GM18499 (cell line): Measurements from ENCODE around the gene TMEM119.
"Not testable (repeated sequence)": the region's sequence is repeated elsewhere in the genome, so short reads cannot be mapped to it uniquely, and the experiment has no call there.

Experiments
- ATAC-seq: cut with Tn5 transposase; IDR thresholded peaks from one replicate; pipeline ENCODE4 v1.9.1; 2021; ENCODE audit warnings: moderate number of reproducible peaks; ENCODE audit not compliant: insufficient read depth, unreplicated experiment

TMEM119 gene

GRCh38 chr12:108589028-108589839 lies 8.7 kb downstream of the TMEM119 start:
- ATAC-seq = no peak

- no peak for ATAC-seq
These were observed 10.1 kb downstream of the TMEM119 start for GRCh38 chr12:108587826-108588225.

GRCh38 chr12:108586306-108586705 lies 11.6 kb downstream of the TMEM119 start:
- ATAC-seq = no peak

- no peak for ATAC-seq
These were observed 12.0 kb downstream of the TMEM119 start for GRCh38 chr12:108585864-108586263.

GRCh38 chr12:108584456-108585065 lies 13.3 kb downstream of the TMEM119 start:
- ATAC-seq = no peak

GRCh38 chr12:108583991-108584390 lies 13.9 kb downstream of the TMEM119 start:
- ATAC-seq = no peak

- no peak for ATAC-seq
These were observed 14.7 kb downstream of the TMEM119 start for GRCh38 chr12:108582978-108583770.

GRCh38 chr12:108582509-108582908 lies 15.4 kb downstream of the TMEM119 start:
- no peak for ATAC-seq

- ATAC-seq = no peak
These were observed 16.3 kb downstream of the TMEM119 start for GRCh38 chr12:108581311-108582227.

GRCh38 chr12:108580531-108580930 lies 17.4 kb downstream of the TMEM119 start:
- ATAC-seq = no peak

- ATAC-seq = no peak
These were observed 19.1 kb downstream of the TMEM119 start for GRCh38 chr12:108578813-108579212.

- ATAC-seq = no peak
These were observed 19.6 kb downstream of the TMEM119 start for GRCh38 chr12:108578264-108578663.

- no peak for ATAC-seq
These were observed 20.4 kb downstream of the TMEM119 start for GRCh38 chr12:108577458-108577857.

GRCh38 chr12:108576660-108577234 lies 21.1 kb downstream of the TMEM119 start:
- ATAC-seq = no peak

- ATAC-seq = no peak
These were observed 22.5 kb downstream of the TMEM119 start for GRCh38 chr12:108575199-108575912.

GRCh38 chr12:108574276-108574675 lies 23.6 kb downstream of the TMEM119 start:
- ATAC-seq = not testable (repeated sequence)

- no peak for ATAC-seq
These were observed 24.6 kb downstream of the TMEM119 start for GRCh38 chr12:108573317-108573716.

- no peak for ATAC-seq
These were observed 25.6 kb downstream of the TMEM119 start for GRCh38 chr12:108572166-108572790.
